T-cell (primary cell): ENCODE measurements around the gene APMAP. TPM values are rescaled to one million over a fixed set of nuclear protein-coding genes. Genes with fewer than 3 reads are reported as not detected.
A peak's percentile ranks its signal among the peaks of the same experiment; 100 is the strongest.
"Not testable (repeated sequence)": the region's sequence is repeated elsewhere in the genome, so short reads cannot be mapped to it uniquely, and the experiment has no call there.

Experiments used
- ATAC-seq, 4 experiments: fragments of 200-7000 bp in 3 of 4; fragments of 150-1000 bp in 1 of 4; cut with Tn5 transposase; replicated peaks in 1 of 4; 1 replicate in 3 of 4; 2 replicates in 1 of 4; pipeline ENCODE4 v1.10.0; 2021; ENCODE audit warnings: moderate library complexity in 3 of 4, mild to moderate bottlenecking in 2 of 4, moderate number of reproducible peaks in 1 of 4
- CTCF ChIA-PET, 2 donors: fragments of 300-600 bp; sonication (Branson Sonifier 250); formaldehyde crosslinking; loops; one replicate each; lab custom pipeline; 2022; ENCODE audit warnings: antibody characterized with exemption in 2 of 2; lab: Charles Lee
- POLR2A ChIA-PET, 2 donors: fragments of 300-600 bp; sonication (Branson Sonifier 250); formaldehyde crosslinking; loops; one replicate each; lab custom pipeline; 2022; ENCODE audit warnings: antibody characterized with exemption in 2 of 2; lab: Charles Lee
- DNase-seq, 35 experiments: peaks; one replicate each; pipeline versions ENCODE4 v3.0.0 to v3.0.0-alpha.2; 2013 to 2023
- H3K27ac ChIP-seq: one replicate; pipeline ENCODE4 v1.5.1; 2013; ENCODE audit warnings: low read length
- H3K27me3 ChIP-seq, 2 experiments: replicated peaks in 1 of 2; 1 replicate in 1 of 2; 2 replicates in 1 of 2; pipeline versions ENCODE4 v1.6.1 to v1.7.0; 2013; ENCODE audit warnings: low read length in 1 of 2, mixed read lengths in 1 of 2; ENCODE audit not compliant: control insufficient read depth in 2 of 2, insufficient read depth in 2 of 2; ENCODE audit errors: extremely low read depth in 1 of 2
- H3K36me3 ChIP-seq, 2 donors: 1 replicate in 1 of 2; 2 replicates in 1 of 2; pipeline versions ENCODE4 v1.6.1 to v1.7.0; 2013; ENCODE audit warnings: low read length in 1 of 2; ENCODE audit not compliant: control insufficient read depth in 2 of 2, insufficient read depth in 1 of 2; ENCODE audit errors: extremely low read depth in 1 of 2
- H3K4me1 ChIP-seq, 2 experiments: 1 replicate in 1 of 2; 2 replicates in 1 of 2; pipeline versions ENCODE4 v1.6.1 to v1.7.0; 2013; ENCODE audit warnings: low read length in 2 of 2, mixed read lengths in 1 of 2; ENCODE audit not compliant: insufficient read depth in 2 of 2, control insufficient read depth in 1 of 2; ENCODE audit errors: extremely low read depth in 1 of 2
- H3K4me3 ChIP-seq, 2 donors: 1 replicate in 1 of 2; 2 replicates in 1 of 2; pipeline versions ENCODE4 v1.5.1 to v1.7.0; 2013; ENCODE audit warnings: mild to moderate bottlenecking in 2 of 2, low read length in 1 of 2, moderate library complexity in 1 of 2; ENCODE audit not compliant: control insufficient read depth in 1 of 2; ENCODE audit errors: extremely low read depth in 1 of 2
- H3K9me3 ChIP-seq: 2 replicates; pipeline ENCODE4 v1.7.0; 2013
- H3K27ac Mint-ChIP-seq, 2 donors: one replicate each; pipeline ENCODE4 v1.8.0; 2020 to 2021; ENCODE audit warnings: mild to moderate bottlenecking in 2 of 2, mixed read lengths in 2 of 2
- H3K27me3 Mint-ChIP-seq, 2 donors: one replicate each; pipeline ENCODE4 v1.8.0; 2021 to 2022; ENCODE audit warnings: mixed read lengths in 2 of 2
- H3K36me3 Mint-ChIP-seq: one replicate; pipeline ENCODE4 v1.8.0; 2021; ENCODE audit warnings: mixed read lengths
- H3K4me1 Mint-ChIP-seq, 3 donors: one replicate each; pipeline ENCODE4 v1.8.0; 2020 to 2022; ENCODE audit warnings: mixed read lengths in 3 of 3, mild to moderate bottlenecking in 1 of 3
- H3K4me3 Mint-ChIP-seq, 3 donors: one replicate each; pipeline ENCODE4 v1.8.0; 2020 to 2022; ENCODE audit warnings: mild to moderate bottlenecking in 3 of 3, mixed read lengths in 3 of 3, moderate library complexity in 3 of 3
- H3K9me3 Mint-ChIP-seq, 3 donors: one replicate each; pipeline ENCODE4 v1.8.0; 2020 to 2022; ENCODE audit warnings: mixed read lengths in 3 of 3
- WGBS: methylation state at CpG from one replicate; pipeline ENCODE4 v1.1.5; 2013; ENCODE audit warnings: missing lambda C conversion rate; ENCODE audit not compliant: insufficient coverage; 5-methylcytosine and 5-hydroxymethylcytosine counted together
- total RNA-seq, 35 experiments: library from RNA in 6 of 35; stranded (reverse) in 6 of 35; fragments of 120-200 nt in 1 of 35; gene quantifications; one replicate each; pipeline versions ENCODE4 v1.2.1 to v1.2.4 and lab custom pipeline; 2013 to 2026

The APMAP gene
- total RNA-seq, 5 donors from 2014 or later (not counting 1 experiment from before 2014, with no cell fraction given) = 32.2 to 53.0 (median 49.8) TPM

- ATAC-seq (no peak), DNase-seq (no peak)
- H3K36me3 Mint-ChIP-seq = peaks cover 66% of the 10 kb centered on the region
- peak overlapping the region in 1 of 2 donors; percentile 22 for H3K27ac Mint-ChIP-seq
- Histone ChIP-seq H3K27ac (no peak overlapping the region), H3K4me1 (no peaks in the 10 kb centered on the region), H3K27me3 (no peaks in the 10 kb centered on the region), H3K36me3 (peaks cover 20 to 57% of the 10 kb centered on the region in 2 donors), H3K4me3 (no peak overlapping the region), H3K9me3 (no peaks in the 10 kb centered on the region)
- POLR2A ChIA-PET = no interaction called here
- CTCF ChIA-PET = no interaction called here
- peaks cover 0 to 4% (median 0%) of the 10 kb centered on the region in 3 donors for H3K9me3 Mint-ChIP-seq
- H3K27me3 Mint-ChIP-seq = no peaks in the 10 kb centered on the region
- no peaks in the 10 kb centered on the region for H3K4me1 Mint-ChIP-seq
- 100% methylated on average over 1 of the region's 2 CpGs for WGBS
- H3K4me3 Mint-ChIP-seq = no peak overlapping the region
These were observed 12.7 kb upstream of the APMAP start for GRCh38 chr20:25005220-25005619.

DNA sequence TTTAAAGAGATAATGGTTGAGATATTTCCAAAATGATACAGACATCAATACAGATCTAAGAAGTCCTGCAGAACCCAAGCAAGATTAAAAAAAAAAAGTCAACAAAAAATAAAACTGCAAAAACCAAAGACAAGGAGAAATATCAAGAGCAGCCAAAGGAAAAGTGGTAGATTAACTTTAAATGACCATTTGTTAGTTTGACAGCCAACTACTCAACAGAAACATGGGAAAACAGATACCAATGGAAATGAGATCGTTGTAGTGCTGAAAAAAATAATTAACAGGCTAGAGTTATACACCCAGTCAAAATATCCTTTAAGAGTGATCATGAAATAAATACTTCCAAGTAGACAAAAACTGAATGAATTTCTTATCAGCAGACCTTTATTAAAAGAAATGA is 10.5 kb upstream of the APMAP start:
- H3K4me1 ChIP-seq = no peaks in the 10 kb centered on the region
- no peaks in the 10 kb centered on the region for H3K9me3 ChIP-seq
- no CpG with 5 or more reads among the region's 1 CpG for whole genome bisulfite sequencing
- peaks cover 46% of the 10 kb centered on the region for H3K36me3 Mint-ChIP-seq
- no peak for DNase-seq
- H3K4me3 Mint-ChIP-seq = no peak overlapping the region
- peaks cover 0 to 4% (median 0%) of the 10 kb centered on the region in 3 donors for H3K9me3 Mint-ChIP-seq
- POLR2A ChIA-PET = no interaction called here
- H3K4me1 Mint-ChIP-seq = no peaks in the 10 kb centered on the region
- H3K36me3 ChIP-seq = peaks cover 11 to 35% of the 10 kb centered on the region in 2 donors
- H3K27ac Mint-ChIP-seq = no peak overlapping the region
- H3K27me3 ChIP-seq = no peaks in the 10 kb centered on the region
- H3K27ac ChIP-seq = no peak overlapping the region
- H3K27me3 Mint-ChIP-seq = no peaks in the 10 kb centered on the region
- CTCF ChIA-PET = interaction anchor here in 1 of 2 donors (0.6 kb wide), 1 partner anchor 65 kb away, joined by 3 read pairs; no protein-coding TSS in a partner anchor
- no peak overlapping the region for H3K4me3 ChIP-seq
- ATAC-seq = no peak

DNA sequence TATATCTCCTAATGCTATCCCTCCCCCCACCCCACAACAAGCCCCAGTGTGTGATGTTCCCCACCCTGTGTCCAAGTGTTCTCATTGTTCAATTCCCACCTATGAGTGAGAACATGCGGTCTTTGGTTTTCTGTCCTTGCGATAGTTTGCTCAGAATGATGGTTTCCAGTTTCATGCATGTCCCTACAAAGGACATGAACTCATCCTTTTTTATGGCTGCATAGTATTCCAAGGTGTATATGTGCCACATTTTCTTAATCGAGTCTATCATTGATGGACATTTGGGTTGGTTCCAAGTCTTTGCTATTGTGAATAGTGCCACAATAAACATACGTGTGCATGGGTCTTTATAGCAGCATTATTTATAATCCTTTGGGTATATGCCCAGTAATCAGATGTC is 8.8 kb upstream of the APMAP start:
- H3K4me1 ChIP-seq, H3K27me3 ChIP-seq, H3K27me3 Mint-ChIP-seq, H3K4me3 ChIP-seq, POLR2A ChIA-PET, ATAC-seq, H3K4me1 Mint-ChIP-seq, H3K9me3 Mint-ChIP-seq, H3K27ac Mint-ChIP-seq, CTCF ChIA-PET, H3K4me3 Mint-ChIP-seq, DNase-seq, H3K9me3 ChIP-seq, H3K27ac ChIP-seq: not testable (repeated sequence)
- H3K36me3 Mint-ChIP-seq = peaks cover 34% of the 10 kb centered on the region
- WGBS = no CpG with 5 or more reads among the region's 4 CpGs
- peaks cover 3 to 18% of the 10 kb centered on the region in 2 donors for H3K36me3 ChIP-seq

GRCh38 chr20:25000268-25000801 is 7.8 kb upstream of the APMAP start:
- no peaks in the 10 kb centered on the region for H3K27me3 Mint-ChIP-seq
- no peak overlapping the region for H3K4me3 ChIP-seq
- no peaks in the 10 kb centered on the region for H3K27me3 ChIP-seq
- ATAC-seq = no peak
- ChIA-PET CTCF (interaction anchor here in 1 of 2 donors (0.6 kb wide), 1 partner anchor 54 kb away, joined by 3 read pairs; no protein-coding TSS in a partner anchor), POLR2A (no interaction called here)
- H3K9me3 Mint-ChIP-seq = peaks cover 0 to 4% (median 0%) of the 10 kb centered on the region in 3 donors
- 50% methylated on average over 4 of the region's 4 CpGs for WGBS
- no peak overlapping the region for H3K27ac Mint-ChIP-seq
- peaks cover 0 to 9% of the 10 kb centered on the region in 2 donors for H3K36me3 ChIP-seq
- no peak overlapping the region for H3K4me3 Mint-ChIP-seq
- peaks cover 0 to under 1% of the 10 kb centered on the region in 2 experiments for H3K4me1 ChIP-seq
- no peak overlapping the region for H3K27ac ChIP-seq
- no peaks in the 10 kb centered on the region for H3K9me3 ChIP-seq
- DNase-seq = peak in 1 of 35 experiments; percentile 9
- peaks cover 24% of the 10 kb centered on the region for H3K36me3 Mint-ChIP-seq
- peaks cover 0 to under 1% (median 0%) of the 10 kb centered on the region in 3 donors for H3K4me1 Mint-ChIP-seq

DNA sequence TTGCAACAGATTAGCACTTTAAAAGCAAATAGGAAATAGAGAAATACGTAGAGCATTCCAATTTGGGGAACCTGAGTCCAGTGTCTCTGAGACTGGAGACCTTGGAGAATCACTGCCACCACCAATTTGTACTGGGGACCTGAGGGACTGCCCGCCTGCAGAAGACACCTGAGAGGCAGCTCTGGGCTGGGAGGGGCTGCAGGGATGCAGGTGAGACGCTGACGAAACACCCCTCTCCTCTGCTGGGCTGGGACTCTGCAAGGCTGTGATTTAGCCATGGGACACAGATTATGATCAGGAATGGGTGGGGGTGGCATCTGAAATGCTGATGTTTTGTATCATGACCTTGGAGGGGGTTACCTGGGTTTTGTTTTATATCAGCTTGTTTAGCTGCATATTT is 7.0 kb upstream of the APMAP start:
- peaks cover 24% of the 10 kb centered on the region for H3K36me3 Mint-ChIP-seq
- CTCF ChIA-PET = interaction anchor here in 1 of 2 donors (0.5 to 0.6 kb wide), 2 partner anchors 54 to 85 kb away, joined by 3 to 4 read pairs; no protein-coding TSS in a partner anchor

GRCh38 chr20:24998631-24999445 is 6.3 kb upstream of the APMAP start:
- ChIA-PET POLR2A (no interaction called here), CTCF (no interaction called here)
- Histone ChIP-seq H3K27ac (no peak overlapping the region), H3K9me3 (no peaks in the 10 kb centered on the region), H3K4me1 (peaks cover 0 to 10% of the 10 kb centered on the region in 2 experiments), H3K36me3 (peaks cover 0 to 5% of the 10 kb centered on the region in 2 donors), H3K27me3 (no peaks in the 10 kb centered on the region), H3K4me3 (no peak overlapping the region)
- Mint-ChIP-seq H3K9me3 (peaks cover 0 to 4% (median 0%) of the 10 kb centered on the region in 3 donors), H3K36me3 (peaks cover 18% of the 10 kb centered on the region), H3K27me3 (no peaks in the 10 kb centered on the region), H3K27ac (no peak overlapping the region), H3K4me3 (no peak overlapping the region), H3K4me1 (peaks cover 8 to 15% (median 14%) of the 10 kb centered on the region in 3 donors)
- DNase-seq = peak in 1 of 35 experiments; percentile 19
- ATAC-seq = no peak
- WGBS = 84% methylated on average over 4 of the region's 12 CpGs

More for the DNA sequence above, 7.0 kb upstream of the APMAP start:
- H3K4me1 ChIP-seq = peaks cover 0 to 8% of the 10 kb centered on the region in 2 experiments
- Mint-ChIP-seq H3K27ac (no peak overlapping the region), H3K4me3 (no peak overlapping the region), H3K4me1 (peaks cover 6 to 8% (median 8%) of the 10 kb centered on the region in 3 donors), H3K27me3 (no peaks in the 10 kb centered on the region), H3K9me3 (peaks cover 0 to 4% (median 0%) of the 10 kb centered on the region in 3 donors)
- no peak overlapping the region for H3K4me3 ChIP-seq
- WGBS = no CpG with 5 or more reads among the region's 4 CpGs
- no peak overlapping the region for H3K27ac ChIP-seq
- POLR2A ChIA-PET = no interaction called here
- DNase-seq = no peak
- no peaks in the 10 kb centered on the region for H3K9me3 ChIP-seq
- ATAC-seq = no peak
- H3K27me3 ChIP-seq = no peaks in the 10 kb centered on the region
- H3K36me3 ChIP-seq = peaks cover 0 to 5% of the 10 kb centered on the region in 2 donors
